Common myeloid progenitor, CD34-positive (primary cell): ENCODE results near the gene C10orf71.

ENCODE experiments used
- CTCF ChIA-PET: fragments of 350-600 bp; sonication (Branson Sonifier 250); formaldehyde crosslinking; loops from one replicate; lab custom pipeline; 2021; ENCODE audit warnings: antibody characterized with exemption; lab: Charles Lee
- POLR2A ChIA-PET: fragments of 350-600 bp; sonication (Branson Sonifier 250); formaldehyde crosslinking; loops from one replicate; lab custom pipeline; 2021; ENCODE audit warnings: antibody characterized with exemption; lab: Charles Lee
- DNase-seq, 3 donors: peaks; one replicate each; pipeline versions ENCODE4 v3.0.0 to v3.0.0-alpha.2; 2013
- H3K27ac ChIP-seq, 2 experiments: 1 replicate in 1 of 2; 2 replicates in 1 of 2; pipeline ENCODE4 v1.7.0; 2013; ENCODE audit warnings: inconsistent platforms in 2 of 2, low read length in 2 of 2, mild to moderate bottlenecking in 2 of 2, low read depth in 1 of 2, moderate library complexity in 1 of 2; ENCODE audit not compliant: severe bottlenecking in 2 of 2, insufficient read depth in 1 of 2, poor library complexity in 1 of 2
- H3K27me3 ChIP-seq, 5 experiments: replicated peaks in 2 of 5; 1 replicate in 3 of 5; 2 replicates in 2 of 5; pipeline versions ENCODE4 v1.6.1 to v1.7.0; 2013; ENCODE audit warnings: low read length in 4 of 5, mild to moderate bottlenecking in 2 of 5, moderate library complexity in 2 of 5, inconsistent platforms in 1 of 5; ENCODE audit not compliant: insufficient read depth in 5 of 5, control insufficient read depth in 4 of 5
- H3K36me3 ChIP-seq, 4 experiments: 1 replicate in 2 of 4; 2 replicates in 2 of 4; pipeline versions ENCODE4 v1.6.1 to v1.7.0; 2013; ENCODE audit warnings: low read length in 3 of 4, control low read depth in 1 of 4, mild to moderate bottlenecking in 1 of 4; ENCODE audit not compliant: control insufficient read depth in 4 of 4, insufficient read depth in 4 of 4
- H3K4me1 ChIP-seq, 4 experiments: 1 replicate in 3 of 4; 2 replicates in 1 of 4; pipeline versions ENCODE4 v1.6.1 to v1.7.1; 2013; ENCODE audit warnings: low read length in 3 of 4, mild to moderate bottlenecking in 3 of 4, control low read depth in 1 of 4, inconsistent platforms in 1 of 4, moderate library complexity in 1 of 4; ENCODE audit not compliant: control insufficient read depth in 4 of 4, insufficient read depth in 4 of 4; ENCODE audit errors: control extremely low read depth in 1 of 4
- H3K4me3 ChIP-seq, 7 experiments: 1 replicate in 4 of 7; 2 replicates in 3 of 7; pipeline versions ENCODE4 v1.5.1 to v1.7.0; 2013; ENCODE audit warnings: mild to moderate bottlenecking in 7 of 7, low read length in 6 of 7, moderate library complexity in 6 of 7, inconsistent platforms in 2 of 7, low read depth in 2 of 7, control low read depth in 1 of 7; ENCODE audit not compliant: insufficient read depth in 4 of 7, control insufficient read depth in 1 of 7; ENCODE audit errors: extremely low read depth in 1 of 7
- H3K9me3 ChIP-seq, 5 experiments: 1 replicate in 4 of 5; 2 replicates in 1 of 5; pipeline versions ENCODE4 v1.6.1 to v1.7.1; 2013; ENCODE audit warnings: low read length in 4 of 5, mild to moderate bottlenecking in 2 of 5, inconsistent platforms in 1 of 5, low read depth in 1 of 5, moderate library complexity in 1 of 5; ENCODE audit not compliant: control insufficient read depth in 4 of 5, insufficient read depth in 2 of 5; ENCODE audit errors: control extremely low read depth in 1 of 5
- WGBS: methylation state at CpG from one replicate; pipeline ENCODE4 v1.1.5; 2013; ENCODE audit not compliant: insufficient coverage; 5-methylcytosine and 5-hydroxymethylcytosine counted together

Gene C10orf71

GRCh38 chr10:49255883-49256282 is 43.1 kb upstream of the C10orf71 start:
- Histone ChIP-seq H3K27me3 (no peaks in the 10 kb centered on the region), H3K4me3 (no peak overlapping the region), H3K27ac (no peak overlapping the region), H3K4me1 (peaks cover 20 to 57% (median 40%) of the 10 kb centered on the region in 4 experiments), H3K36me3 (no peaks in the 10 kb centered on the region), H3K9me3 (no peaks in the 10 kb centered on the region)
- 76% methylated on average over 2 of the region's 3 CpGs for WGBS
- POLR2A ChIA-PET: interaction anchor here (1.9 kb wide), 1 partner anchor 17 kb away, joined by 14 read pairs; no protein-coding TSS in a partner anchor
- CTCF ChIA-PET: interaction anchor here (1.4 kb wide), 1 partner anchor 44 kb away, joined by 4 read pairs; no protein-coding TSS in a partner anchor
- peak in 2 of 3 donors; percentile 20 to 26 for DNase-seq

DNA sequence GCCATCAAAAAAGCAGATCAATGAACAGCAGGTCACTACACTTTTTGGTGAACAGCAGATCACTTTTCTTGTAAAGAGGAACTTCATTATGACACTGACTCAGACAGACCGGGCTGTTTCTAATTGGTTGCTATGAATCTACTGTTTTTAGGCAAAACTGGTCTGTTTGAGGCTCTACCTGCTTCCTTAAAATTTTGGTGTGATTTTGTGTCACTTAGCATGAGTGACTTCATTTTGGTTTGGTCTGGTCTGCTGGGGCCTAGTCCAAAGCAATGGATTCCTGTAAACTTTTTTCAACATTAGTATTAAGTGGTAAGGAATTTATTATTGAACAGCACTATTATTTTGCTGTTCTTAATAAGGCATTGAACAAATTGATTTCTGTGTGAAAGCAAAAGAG is 41.8 kb upstream of the C10orf71 start:
- POLR2A ChIA-PET: interaction anchor here (0.6 kb wide), 1 partner anchor 13 kb away, joined by 3 read pairs; no protein-coding TSS in a partner anchor
- 0% methylated on average over 1 of the region's 1 CpG for WGBS

DNA sequence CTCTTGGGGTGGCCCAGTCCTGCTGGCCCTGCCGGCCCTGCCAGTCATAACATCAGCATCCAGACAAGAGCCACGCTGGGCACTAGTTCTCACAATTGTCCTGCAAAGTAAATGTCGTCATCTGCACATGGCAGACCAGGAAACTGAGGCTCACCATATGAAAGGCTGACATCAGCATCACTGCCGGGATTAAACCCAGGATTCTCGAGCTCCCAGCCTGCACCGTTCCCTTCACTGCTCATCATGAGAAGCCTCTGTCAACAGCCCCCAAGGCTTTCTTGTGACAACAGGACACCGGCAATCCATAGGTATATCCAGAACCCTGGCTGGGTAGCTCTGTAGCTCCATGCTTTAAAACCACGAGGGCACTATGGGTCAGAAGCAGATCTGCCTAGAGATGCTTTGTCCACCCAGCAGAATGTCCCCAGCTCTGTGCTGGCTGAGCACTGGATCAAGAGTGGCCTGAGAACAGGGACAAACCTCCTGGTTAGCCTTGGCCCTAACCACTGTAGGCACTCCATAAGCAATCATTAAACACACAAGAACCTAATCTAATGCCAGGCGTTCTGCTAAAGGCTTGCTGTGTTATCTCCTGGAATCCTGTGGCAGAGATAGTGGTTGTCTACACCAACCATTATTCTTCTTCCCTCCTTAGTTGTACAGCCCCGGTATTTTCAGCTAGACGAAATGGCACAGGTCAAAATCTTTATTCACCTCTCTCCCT is 41.2 kb upstream of the C10orf71 start:
- DNase-seq: no peak
- Histone ChIP-seq H3K36me3 (no peaks in the 10 kb centered on the region), H3K27me3 (no peaks in the 10 kb centered on the region), H3K4me3 (no peak overlapping the region), H3K4me1 (peaks cover 19 to 54% (median 40%) of the 10 kb centered on the region in 4 experiments), H3K9me3 (no peaks in the 10 kb centered on the region), H3K27ac (no peak overlapping the region)
- WGBS: over 99% methylated on average over 9 of the region's 11 CpGs
- ChIA-PET POLR2A (interaction anchor here (0.6 kb wide), 1 partner anchor 13 kb away, joined by 3 read pairs; no protein-coding TSS in a partner anchor), CTCF (interaction anchor here (3.7 kb wide), 1 partner anchor 14 kb away, joined by 21 read pairs; no protein-coding TSS in a partner anchor)

More for the DNA sequence above, 41.8 kb upstream of the C10orf71 start:
- CTCF ChIA-PET: interaction anchor here (0.7 to 3.7 kb wide), 2 partner anchors 15 to 69 kb away, joined by 3 to 21 read pairs; partner anchors contain the start of gene TMEM273
- Histone ChIP-seq H3K9me3 (no peaks in the 10 kb centered on the region), H3K36me3 (no peaks in the 10 kb centered on the region), H3K27ac (no peak overlapping the region), H3K4me3 (no peak overlapping the region), H3K4me1 (peaks cover 20 to 57% (median 40%) of the 10 kb centered on the region in 4 experiments), H3K27me3 (no peaks in the 10 kb centered on the region)
- DNase-seq: peak; percentile 48 to 85 (median 80)

DNA sequence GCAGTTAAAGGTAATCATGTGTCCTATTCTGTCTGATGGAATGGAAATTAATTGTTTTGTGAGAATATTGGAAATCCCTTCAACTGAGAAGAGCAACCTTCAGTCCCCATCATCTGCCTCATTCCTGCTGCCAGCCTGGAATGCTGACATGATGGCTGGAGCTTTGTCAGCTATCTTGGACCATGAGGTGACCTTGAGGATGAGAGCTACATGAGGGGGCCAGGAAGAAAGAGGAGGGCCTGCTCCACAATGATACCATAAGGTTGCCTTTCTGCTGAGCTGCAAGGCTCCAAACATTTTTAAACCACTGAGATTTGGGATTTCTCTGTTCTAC is 40.7 kb upstream of the C10orf71 start:
- CTCF ChIA-PET: interaction anchor here (3.7 kb wide), 1 partner anchor 13 kb away, joined by 21 read pairs; no protein-coding TSS in a partner anchor
- H3K9me3 ChIP-seq: no peaks in the 10 kb centered on the region
- no peak for DNase-seq
- no peaks in the 10 kb centered on the region for H3K36me3 ChIP-seq
- H3K27me3 ChIP-seq: no peaks in the 10 kb centered on the region
- POLR2A ChIA-PET: no interaction called here
- H3K27ac ChIP-seq: no peak overlapping the region
- H3K4me3 ChIP-seq: no peak overlapping the region
- H3K4me1 ChIP-seq: peaks cover 16 to 49% (median 36%) of the 10 kb centered on the region in 4 experiments

DNA sequence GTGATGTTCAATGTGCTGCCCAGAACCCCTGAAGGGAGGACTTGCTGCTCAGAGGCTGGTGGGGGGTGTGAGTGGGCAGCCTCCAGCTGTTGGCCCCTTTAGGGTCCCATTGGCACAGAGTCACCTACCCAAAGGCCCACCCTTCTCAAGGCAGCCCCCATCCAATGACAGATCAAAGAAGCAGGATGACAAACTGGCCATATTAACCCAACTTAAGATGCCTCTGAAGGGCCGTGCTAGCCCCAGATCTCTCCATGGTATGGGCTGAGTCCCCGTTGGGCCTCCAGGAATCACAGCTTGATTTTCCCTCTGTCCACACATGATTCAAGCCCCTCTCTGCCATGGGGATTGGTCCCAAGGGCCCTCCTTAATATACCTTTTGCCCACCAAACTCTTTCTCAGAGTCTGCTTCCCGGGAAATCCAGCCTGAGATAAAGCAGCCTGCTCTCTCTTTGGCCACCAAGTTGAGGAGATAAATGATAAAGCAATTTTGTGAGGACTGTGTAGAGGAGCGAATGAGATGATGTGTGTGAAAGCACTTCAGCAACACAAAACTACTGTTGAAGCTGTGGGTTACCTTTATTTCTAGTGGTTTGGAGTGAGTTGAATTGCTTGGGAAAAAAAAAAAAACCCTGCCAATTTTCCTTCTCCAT is 38.2 kb upstream of the C10orf71 start:
- ChIA-PET CTCF (no interaction called here), POLR2A (no interaction called here)
- no peak for DNase-seq
- H3K36me3 ChIP-seq: no peaks in the 10 kb centered on the region
- WGBS: 95% methylated on average over 3 of the region's 4 CpGs
- no peak overlapping the region for H3K4me3 ChIP-seq
- H3K27ac ChIP-seq: no peak overlapping the region
- peaks cover 2 to 31% (median 12%) of the 10 kb centered on the region in 4 experiments for H3K4me1 ChIP-seq
- H3K27me3 ChIP-seq: no peaks in the 10 kb centered on the region
- H3K9me3 ChIP-seq: peaks cover 3 to 12% (median 4%) of the 10 kb centered on the region in 5 experiments

DNA sequence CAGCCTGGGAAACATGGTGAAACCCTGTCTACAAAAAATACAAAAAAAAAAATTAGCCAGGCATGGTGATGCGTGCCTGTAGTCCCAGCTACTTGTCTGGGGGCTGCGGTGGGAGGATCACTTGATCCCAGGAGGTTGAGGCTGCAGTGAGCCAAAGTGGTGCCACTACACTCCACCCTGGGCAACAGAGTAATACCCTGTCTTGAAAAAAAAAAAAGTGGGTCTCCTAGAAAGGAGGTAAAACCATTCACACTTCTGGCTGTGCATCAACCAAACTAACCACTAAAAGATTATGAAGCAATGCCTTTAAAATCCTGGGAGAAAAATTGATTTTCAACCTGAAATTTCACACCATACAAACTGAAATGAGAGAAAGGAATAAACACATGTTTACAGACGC is 35.4 kb upstream of the C10orf71 start:
- WGBS: 93% methylated on average over 2 of the region's 3 CpGs
- Histone ChIP-seq H3K27me3 (no peaks in the 10 kb centered on the region), H3K9me3 (peaks cover 3 to 22% (median 8%) of the 10 kb centered on the region in 5 experiments), H3K4me1 (peaks cover 0 to 7% (median 0%) of the 10 kb centered on the region in 4 experiments), H3K4me3 (no peak overlapping the region), H3K36me3 (no peaks in the 10 kb centered on the region), H3K27ac (no peak overlapping the region)
- POLR2A ChIA-PET: no interaction called here
- no peak for DNase-seq
- CTCF ChIA-PET: interaction anchor here (0.9 to 1.4 kb wide), 2 partner anchors 10 to 34 kb away, joined by 3 read pairs; no protein-coding TSS in a partner anchor
